Transverse colon (tissue), 3 donors: ENCODE data around the gene COL11A2.

Experiments
- CTCF ChIP-seq, 5 experiments: fragments of 200-600 bp in 3 of 5; fragments of 450-650 bp in 2 of 5; sonication (generic) in 3 of 5; IDR thresholded peaks; 1 replicate in 2 of 5; 2 replicates in 3 of 5; pipeline ENCODE4 v1.5.1; 2016 to 2017; ENCODE audit warnings: antibody characterized with exemption in 5 of 5, inconsistent platforms in 3 of 5, mild to moderate bottlenecking in 2 of 5, moderate library complexity in 1 of 5
- POLR2A ChIP-seq: fragments of 450-650 bp; IDR thresholded peaks from one replicate; pipeline ENCODE4 v1.6.1; 2016; ENCODE audit warnings: antibody characterized with exemption, mild to moderate bottlenecking, moderate library complexity

- TF ChIP-seq CTCF (IDR thresholded peaks at IDR 0.05) (peak; percentile 31 to 67 (median 54)), POLR2A (no peak)
Observed at GRCh38 chr6:33126101-33126714, 66.1 kb downstream of the COL11A2 start.
